Stimulated activated CD4-positive, alpha-beta T cell treated with anti-CD3 and anti-CD28 coated beads, TNF-alpha, amount 100 ng/mL, for 1 hour (primary cell): ENCODE data around the gene GMPR2.
"Not testable (repeated sequence)": the region's sequence is repeated elsewhere in the genome, so short reads cannot be mapped to it uniquely, and the experiment has no call there.

Source experiments
- DNase-seq, 3 donors: peaks; one replicate each; pipeline ENCODE4 v3.0.0-alpha.2; 2020; ENCODE audit warnings: low read depth in 3 of 3, low spot score in 1 of 3

GMPR2 gene

DNA sequence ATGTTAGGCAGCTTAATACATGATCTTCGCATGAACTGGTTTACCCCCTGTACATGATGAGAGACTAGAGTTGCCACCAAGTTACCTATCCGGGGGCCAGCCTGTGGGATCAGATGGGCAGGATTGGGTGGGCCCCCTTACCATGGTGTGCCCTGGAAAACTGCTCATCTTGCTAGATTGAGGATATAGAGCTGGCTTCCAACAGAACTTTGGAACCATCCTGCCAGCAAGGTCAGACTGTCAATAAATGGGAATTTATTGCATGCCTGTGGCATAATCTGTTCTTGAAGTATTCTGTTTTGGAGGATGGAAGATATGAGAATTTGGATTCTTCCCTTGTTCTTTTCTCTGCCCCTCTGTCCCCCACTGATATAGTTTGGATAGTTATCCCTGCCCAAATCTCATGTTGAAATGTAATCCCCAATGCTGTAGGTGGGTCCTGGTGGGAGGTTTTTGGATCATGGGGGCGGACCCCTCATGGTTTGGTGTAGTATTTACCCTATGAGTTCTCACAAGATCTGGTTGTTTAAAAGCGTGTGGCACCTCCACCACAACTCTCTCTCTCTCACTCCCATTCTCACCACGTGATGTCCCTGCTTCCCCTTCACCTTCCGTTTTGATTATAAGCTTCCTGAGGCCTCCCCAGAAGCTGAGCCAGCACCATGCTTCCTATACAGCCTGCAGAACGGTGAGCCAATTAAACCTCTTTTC is 33.8 kb upstream of the GMPR2 start:
- no peak for DNase-seq

DNA sequence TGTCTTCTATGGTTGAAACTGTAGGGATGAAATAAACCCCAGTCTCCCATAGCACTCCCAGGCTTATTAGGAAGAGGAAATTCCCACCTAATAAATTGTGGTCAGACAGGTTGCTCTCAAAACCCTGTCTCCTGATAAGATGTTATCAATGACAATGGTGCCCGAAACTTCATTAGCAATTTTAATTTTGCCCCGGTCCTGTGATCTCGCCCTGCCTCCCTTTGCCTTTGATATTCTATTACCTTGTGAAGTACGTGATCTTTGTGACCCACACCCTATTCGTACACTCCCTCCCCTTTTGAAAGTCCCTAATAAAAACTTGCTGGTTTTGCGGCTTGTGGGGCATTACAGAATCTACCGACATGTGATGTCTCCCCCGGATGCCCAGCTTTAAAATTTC is 30.2 kb upstream of the GMPR2 start:
- not testable (repeated sequence) for DNase-seq

DNA sequence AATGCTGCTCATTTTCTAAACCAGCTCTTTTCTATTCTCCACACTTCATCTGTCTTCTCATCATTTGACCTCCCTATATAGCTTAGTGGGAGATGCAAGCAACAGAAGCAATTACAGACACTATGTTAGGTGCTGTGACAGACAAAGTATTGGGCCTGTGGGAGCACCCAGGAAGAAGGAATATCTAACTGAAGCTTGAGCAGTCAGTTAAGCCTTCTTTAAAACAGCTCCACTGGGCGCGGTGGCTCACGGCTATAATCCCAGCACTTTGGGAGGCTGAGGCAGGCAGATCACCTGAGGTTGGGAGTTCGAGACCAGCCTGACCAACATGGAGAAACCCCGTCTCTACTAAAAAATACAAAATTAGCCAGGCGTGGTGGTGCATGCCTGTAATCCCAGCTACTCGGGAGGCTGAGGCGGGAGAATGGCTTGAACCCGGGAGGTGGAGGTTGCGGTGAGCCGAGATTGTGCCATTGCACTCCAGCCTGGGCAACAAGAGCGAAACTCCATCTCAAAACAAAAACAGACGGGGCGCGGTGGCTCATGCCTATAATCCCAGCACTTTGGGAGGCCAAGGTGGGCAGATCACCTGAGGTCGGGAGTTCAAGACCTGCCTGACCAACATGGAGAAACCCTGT is 29.4 kb upstream of the GMPR2 start:
- not testable (repeated sequence) for DNase-seq

GRCh38 chr14:24204163-24205146 is 28.3 kb upstream of the GMPR2 start:
- no peak for DNase-seq

GRCh38 chr14:24206260-24207103 is 26.2 kb upstream of the GMPR2 start:
- no peak for DNase-seq

DNA sequence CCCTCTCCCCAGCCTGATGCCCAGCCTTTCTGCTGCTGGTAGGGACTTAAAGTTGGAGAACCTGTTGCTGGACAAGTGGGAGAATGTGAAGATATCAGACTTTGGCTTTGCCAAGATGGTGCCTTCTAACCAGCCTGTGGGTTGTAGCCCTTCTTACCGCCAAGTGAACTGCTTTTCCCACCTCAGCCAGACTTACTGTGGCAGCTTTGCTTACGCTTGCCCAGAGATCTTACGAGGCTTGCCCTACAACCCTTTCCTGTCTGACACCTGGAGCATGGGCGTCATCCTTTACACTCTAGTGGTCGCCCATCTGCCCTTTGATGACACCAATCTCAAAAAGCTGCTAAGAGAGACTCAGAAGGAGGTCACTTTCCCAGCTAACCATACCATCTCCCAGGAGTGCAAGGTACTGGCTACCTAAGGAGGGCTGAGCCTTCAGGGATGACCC is 25.6 kb upstream of the GMPR2 start:
- no peak for DNase-seq

- no peak for DNase-seq
Observed at GRCh38 chr14:24207625-24208024, 25.1 kb upstream of the GMPR2 start.

DNA sequence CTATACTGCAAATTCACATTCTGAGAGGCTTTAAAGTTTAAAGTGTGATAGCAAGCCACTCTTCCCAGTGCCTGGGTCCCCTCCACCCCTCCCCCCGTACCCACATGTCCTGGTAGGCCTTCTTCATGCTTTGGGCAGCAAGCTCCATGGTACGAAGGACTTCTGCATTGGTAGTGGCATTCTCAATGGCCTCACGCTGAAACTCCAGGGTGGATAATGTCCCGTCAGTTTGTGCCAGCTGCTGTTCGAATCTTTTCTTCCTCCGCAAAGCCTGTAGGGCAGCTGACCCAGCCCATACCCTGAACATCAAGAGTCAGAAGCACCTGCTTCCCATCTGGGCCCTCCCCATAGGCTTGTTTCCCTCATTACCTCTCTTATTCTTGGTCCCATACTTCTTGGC is 21.4 kb upstream of the GMPR2 start:
- DNase-seq, result no peak

DNA sequence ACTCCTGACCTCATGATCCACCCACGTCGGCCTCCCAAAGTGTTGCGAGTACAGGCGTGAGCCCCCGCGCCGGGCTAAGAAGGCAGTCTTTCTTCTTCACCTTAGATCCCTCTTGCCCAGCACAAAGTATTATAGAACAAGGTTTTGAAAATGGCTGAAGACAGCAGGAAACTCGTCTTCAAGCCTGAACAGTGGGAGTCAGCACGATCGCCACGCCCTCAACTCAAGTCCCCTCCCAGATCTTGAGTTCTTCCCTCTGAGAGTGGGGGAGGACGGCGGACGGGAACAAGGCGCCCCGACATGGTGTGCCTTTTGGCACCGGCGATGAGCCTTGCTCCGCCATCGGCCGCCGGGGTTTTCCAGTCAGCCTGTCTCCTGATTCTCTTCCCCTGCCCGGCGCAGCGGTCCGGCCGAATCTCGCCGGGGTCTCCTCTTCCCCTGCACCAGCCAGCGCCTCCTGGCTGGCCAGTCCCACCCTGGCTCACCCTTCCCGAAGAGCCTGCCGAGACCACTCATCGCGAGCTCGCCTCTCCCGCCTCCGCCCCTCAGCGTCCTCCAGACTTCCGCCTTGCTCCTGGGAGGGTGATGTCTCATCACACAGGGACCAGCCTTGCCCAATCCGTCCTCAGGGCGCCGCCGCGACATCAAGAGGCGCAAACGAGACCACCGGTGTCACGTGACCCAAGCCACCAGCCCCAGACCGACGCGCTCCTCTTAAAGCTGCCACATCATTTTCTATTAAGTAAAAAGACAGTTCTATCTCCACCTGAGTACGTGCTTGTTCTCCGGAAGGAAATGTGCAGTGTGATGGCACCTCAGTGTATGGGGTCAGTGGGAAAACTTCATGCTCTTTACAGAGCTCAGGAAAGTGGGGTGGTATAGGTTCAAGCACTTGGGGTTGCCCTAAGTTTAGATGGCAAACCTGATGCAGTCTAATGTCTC is 19.5 kb upstream of the GMPR2 start, which contains the start of gene CHMP4A:
Gene CHMP4A (minus strand): TSS at position 565 of the 942 bp plus-strand sequence. CDS start 49 bp downstream, at position 516.
- peak; percentile 84 to 91 (median 84) for DNase-seq

DNA sequence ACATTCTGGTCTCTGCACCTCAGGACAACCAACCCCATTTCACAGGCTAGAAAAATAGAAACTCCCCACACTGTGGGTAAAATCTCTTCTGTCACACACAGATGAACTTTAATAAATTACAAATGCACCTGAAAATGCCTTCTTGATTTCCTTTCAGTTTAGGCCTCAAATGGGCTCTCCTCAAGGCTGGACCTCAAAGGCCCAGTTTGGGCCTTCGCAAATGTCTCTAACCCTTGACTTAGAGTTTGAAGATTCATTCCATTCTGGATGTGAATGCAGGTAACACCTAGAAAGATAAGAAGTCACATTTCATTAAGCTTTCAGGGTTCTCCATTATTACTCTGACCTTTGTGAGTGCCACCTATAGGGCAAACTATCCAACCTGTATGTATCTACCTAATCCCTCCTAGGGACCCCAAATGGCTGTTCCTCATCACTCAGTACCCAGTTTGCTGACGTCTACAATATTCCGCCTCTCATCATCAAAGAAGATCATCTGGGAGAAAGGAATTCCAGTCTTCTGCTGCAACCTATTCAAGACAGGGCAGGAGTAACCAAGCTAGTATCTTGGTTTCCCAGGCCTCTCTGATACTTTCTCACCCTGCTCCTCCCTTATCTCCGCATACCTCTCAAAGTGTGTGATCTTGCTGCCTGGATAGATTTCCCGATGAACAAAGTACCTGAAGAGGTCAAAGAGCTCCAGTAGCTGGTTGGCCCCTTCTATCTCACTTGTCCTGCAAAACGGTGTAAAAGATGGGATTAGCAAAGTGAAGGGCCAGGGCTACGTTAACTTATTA is 18.7 kb upstream of the GMPR2 start:
- DNase-seq, result no peak

DNA sequence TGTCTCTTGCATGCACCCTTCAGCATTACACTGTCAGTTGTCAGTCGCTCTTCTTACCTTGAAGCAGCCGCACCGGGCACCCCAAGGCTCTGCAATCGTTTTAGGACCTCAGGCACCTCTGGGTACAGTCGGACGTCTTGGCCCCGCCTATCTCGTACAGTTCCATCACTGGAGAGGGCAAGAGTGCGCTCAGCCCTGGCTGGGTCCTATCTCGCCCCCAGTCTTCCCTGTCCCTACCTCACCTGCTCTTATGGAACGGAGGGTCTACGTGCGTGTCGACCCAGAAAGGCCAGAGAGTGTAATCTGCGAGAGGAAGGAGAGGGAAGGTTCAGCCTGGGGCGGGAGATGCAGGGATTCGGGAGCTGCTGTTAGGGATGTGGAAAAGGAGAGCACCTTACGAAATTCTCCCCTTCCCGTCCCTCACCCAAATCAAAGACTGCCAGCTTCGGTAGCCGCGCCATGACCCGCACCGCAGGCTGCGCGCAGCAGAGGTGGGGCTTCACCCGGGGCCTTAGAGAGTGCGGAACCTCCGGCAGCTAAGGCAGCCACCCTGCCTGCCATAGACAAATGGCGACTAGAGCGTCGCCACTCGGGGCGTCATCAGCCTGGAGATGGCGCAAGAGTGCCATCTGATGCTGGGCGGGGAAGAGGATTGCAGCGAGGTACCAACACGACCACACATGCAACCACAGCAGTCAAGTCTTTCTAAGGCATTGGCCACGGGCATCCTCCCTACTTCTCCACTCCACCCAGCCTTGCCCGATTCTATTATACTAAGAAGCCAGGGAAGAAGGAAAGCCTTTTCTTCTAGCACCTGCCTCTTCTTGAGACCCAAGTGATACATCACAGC is 17.0 kb upstream of the GMPR2 start, which contains the start of gene MDP1:
Gene MDP1 (minus strand): TSS at position 572 of the 850 bp plus-strand sequence. CDS start 111 bp downstream, at position 461.
- peak; percentile 66 to 72 (median 71) for DNase-seq

DNA sequence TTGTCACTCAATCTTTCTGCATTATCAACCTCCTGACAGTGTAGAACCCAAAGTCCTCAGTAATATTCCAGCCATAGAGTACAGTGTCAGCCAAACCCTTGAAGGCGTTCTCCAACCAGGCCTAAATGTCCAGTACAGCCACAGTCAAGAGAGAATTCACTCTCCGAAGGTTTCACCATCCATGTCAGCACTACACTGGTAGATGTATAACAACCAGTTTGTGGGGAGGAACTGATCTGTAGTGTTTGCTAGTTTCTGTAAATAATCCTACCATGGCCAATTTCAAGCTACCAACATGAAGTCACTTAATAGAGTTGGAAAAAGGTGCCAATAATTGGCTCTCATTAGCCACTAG is 16.4 kb upstream of the GMPR2 start:
- no peak for DNase-seq

DNA sequence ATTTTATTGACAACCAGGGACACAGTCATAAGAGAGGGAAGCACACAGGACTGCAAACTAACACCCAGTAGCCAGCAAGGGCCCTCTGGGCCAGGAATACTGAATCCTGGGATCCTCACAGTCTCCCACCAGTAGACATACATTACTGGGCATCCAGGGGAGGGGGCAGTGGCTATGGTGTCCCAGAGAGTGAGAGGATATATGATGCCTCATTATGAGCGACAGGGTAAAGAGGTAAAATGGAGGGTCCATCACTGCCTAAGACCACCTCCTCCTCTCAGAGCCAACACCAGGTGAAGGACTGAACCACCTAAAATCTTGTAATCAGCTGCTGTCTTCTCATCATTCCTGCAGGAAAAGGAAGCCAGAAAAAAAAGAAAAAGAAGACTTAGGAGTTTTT is 15.9 kb upstream of the GMPR2 start:
- DNase-seq, result not testable (repeated sequence)

DNA sequence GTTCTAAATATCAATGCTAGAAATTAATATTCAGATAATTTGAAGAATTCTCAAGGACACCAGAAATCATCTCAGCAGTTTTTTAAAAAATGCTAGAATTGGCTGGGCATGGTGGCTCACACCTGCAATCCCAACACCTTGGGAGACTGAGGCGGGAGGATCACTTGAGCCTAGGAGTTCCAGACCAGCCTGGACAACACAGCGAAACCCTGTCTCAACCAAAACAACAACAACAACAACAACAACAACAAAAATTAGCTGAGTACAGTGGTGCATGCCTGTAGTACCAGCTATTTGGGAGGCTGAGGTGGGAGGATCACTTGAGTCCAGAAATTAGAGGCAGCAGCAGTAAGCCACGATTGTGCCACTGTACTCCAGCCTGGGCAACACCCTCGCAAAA is 13.6 kb upstream of the GMPR2 start:
- DNase-seq, result no peak

- no peak for DNase-seq
Observed at GRCh38 chr14:24219521-24219920, 13.2 kb upstream of the GMPR2 start.

DNA sequence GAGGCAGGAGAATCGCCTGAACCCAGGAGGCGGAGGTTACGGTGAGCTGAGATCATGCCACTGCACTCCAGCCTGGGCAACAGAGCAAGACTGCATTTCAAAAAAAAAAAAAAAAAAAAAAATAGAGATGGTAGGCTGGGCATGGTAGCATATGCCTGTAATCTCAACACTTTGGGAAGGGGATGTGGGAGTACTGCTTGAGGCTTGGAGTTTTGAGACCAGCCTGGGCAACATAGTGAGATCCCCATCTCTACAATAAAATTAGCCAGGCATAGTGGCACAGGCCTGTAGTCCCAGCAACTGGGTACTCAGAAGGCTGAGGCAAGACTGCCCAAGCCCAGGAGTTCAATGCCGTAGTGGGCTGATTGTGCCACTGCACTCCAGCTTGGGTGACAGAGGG is 9.7 kb upstream of the GMPR2 start:
- DNase-seq, result not testable (repeated sequence)

GRCh38 chr14:24224618-24225071 is 8.1 kb upstream of the GMPR2 start:
- no peak for DNase-seq

DNA sequence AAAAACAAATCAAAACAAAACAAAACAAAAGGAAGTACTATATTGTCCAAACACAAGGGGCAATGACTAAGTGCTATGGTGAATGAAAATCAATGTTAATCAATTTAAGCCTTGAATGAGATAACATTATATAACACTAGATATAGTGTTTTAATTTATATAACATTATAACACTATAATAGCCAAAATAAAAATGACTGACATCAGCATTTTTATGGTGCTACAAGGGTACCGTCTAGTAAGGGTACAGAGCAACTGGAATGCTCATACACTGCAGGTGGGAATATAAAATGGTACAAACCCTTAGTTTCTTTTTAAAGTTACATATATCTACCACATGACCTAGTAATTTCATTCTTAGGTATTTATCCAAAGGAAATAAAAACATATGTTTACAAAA is 6.3 kb upstream of the GMPR2 start:
- DNase-seq, result no peak
